H1 (cell line): ENCODE results near the gene HERC3.

Source experiments
- CHD2 ChIP-seq: IDR thresholded peaks from 2 replicates; pipeline ENCODE4 v1.6.1; 2012; ENCODE audit warnings: low read length, improper control_type of control experiment
- CTCF ChIP-seq, 3 experiments: IDR thresholded peaks; 1 replicate in 2 of 3; 2 replicates in 1 of 3; pipeline versions ENCODE4 v1.5.1 to v1.6.1; 2011; ENCODE audit warnings: low read length in 3 of 3, mild to moderate bottlenecking in 3 of 3, inconsistent platforms in 2 of 3, low read depth in 1 of 3, moderate library complexity in 1 of 3; ENCODE audit not compliant: insufficient read depth in 1 of 3; ENCODE audit errors: control extremely low read depth in 1 of 3
- EZH2 ChIP-seq: fragments of 200-600 bp; sonication (generic); IDR thresholded peaks from 2 replicates; pipeline ENCODE4 v1.7.1; 2012; ENCODE audit warnings: low read depth, mild to moderate bottlenecking, moderate library complexity, low read length, inconsistent platforms; ENCODE audit not compliant: severe bottlenecking
- POLR2A ChIP-seq, 2 experiments: IDR thresholded peaks; 1 replicate in 1 of 2; 2 replicates in 1 of 2; pipeline ENCODE4 v1.6.1; 2011; ENCODE audit warnings: low read depth in 2 of 2, low read length in 2 of 2, mild to moderate bottlenecking in 2 of 2; ENCODE audit errors: control extremely low read depth in 1 of 2
- TAF1 ChIP-seq: IDR thresholded peaks from 2 replicates; pipeline ENCODE4 v1.6.1; 2011; ENCODE audit warnings: mild to moderate bottlenecking, low read depth, low read length

DNA sequence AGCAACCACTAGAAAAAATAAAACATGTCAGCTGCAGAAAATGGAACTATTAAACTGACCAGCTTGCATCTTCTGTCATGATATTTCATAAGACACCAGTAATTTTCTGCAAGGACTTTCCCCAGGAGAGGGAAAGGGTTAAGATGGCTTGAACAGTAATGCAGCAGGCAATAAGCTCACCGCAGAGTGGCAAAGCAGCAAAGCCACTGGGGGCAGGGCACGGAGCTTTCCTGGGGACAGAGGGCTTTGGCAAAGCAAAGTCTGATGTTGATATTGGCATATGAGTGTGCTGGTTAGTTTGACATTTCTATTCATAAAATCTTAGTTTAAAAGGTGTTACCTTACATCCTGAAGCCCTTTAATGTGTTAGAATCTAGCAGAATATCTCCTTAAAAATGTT, 160.5 kb downstream of the HERC3 start:
- no peak for TF ChIP-seq CHD2
- TF ChIP-seq TAF1: no peak
- TF ChIP-seq CTCF (IDR thresholded peaks at IDR 0.05; ENCODE audit: control extremely low read depth in 1 of 3, insufficient read depth in 1 of 3, low read depth in 1 of 3, low read length in 3 of 3): no peak
- TF ChIP-seq POLR2A (IDR thresholded peaks at IDR 0.05; ENCODE audit: control extremely low read depth in 1 of 2, low read depth in 2 of 2, low read length in 2 of 2): no peak
- no peak for TF ChIP-seq EZH2
